ENCODE data around the gene MDH1.

DNA sequence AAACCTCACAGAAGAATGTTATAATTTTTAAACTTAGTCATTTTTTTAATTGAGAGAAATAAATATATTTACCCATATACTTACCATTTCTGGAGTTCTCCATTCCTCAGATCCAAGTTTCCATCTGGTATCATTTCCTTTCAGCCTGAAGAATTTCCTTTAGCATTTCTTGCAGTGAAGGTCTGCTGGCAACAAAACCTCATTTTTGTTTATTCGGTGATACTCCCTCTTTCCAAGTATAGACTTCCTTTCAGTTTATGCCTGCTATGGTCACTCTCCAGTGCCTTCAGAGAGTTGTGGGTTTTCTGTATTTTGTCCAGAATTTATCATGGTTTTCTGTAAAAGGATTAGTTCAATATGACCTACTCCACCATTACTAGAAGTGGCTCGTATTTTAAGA is 17.5 kb upstream of the MDH1 start:
- TF ChIP-seq EZH2 (IDR thresholded peaks at IDR 0.05) (no peak), POLR2AphosphoS5 (IDR thresholded peaks at IDR 0.05; ENCODE audit: borderline replicate concordance, low read depth, low read length) (no peak), FOXP2 (optimal IDR thresholded peaks at IDR 0.05; ENCODE audit: control extremely low read depth, extremely low read length, insufficient read depth) (no peak)

Measured in SK-N-MC (cell line).